ENCODE results near the gene TNFRSF11A. TPM values are rescaled to one million over a fixed set of nuclear protein-coding genes. Genes with fewer than 3 reads are reported as not detected.
A peak's percentile ranks its signal among the peaks of the same experiment; 100 is the strongest.

The TNFRSF11A gene
- total RNA-seq, 1 donor, result not detected

GRCh38 chr18:62426191-62426488 lies 101.0 kb downstream of the TNFRSF11A start:
- no peak for TF ChIP-seq CTCF (IDR thresholded peaks at IDR 0.05; ENCODE audit: insufficient read depth, low read depth, low read length)
- H3K4me3 ChIP-seq (ENCODE audit: low read depth, low read length), result no peak overlapping the region
- DNase-seq (ENCODE audit: low read depth), result no peak

GRCh38 chr18:62432176-62432575 lies 107.1 kb downstream of the TNFRSF11A start:
- no peak overlapping the region for H3K4me3 ChIP-seq (ENCODE audit: low read depth, low read length)
- DNase-seq (ENCODE audit: low read depth), result no peak
- no peak for TF ChIP-seq CTCF (IDR thresholded peaks at IDR 0.05; ENCODE audit: insufficient read depth, low read depth, low read length)

- no peak overlapping the region for H3K4me3 ChIP-seq (ENCODE audit: low read depth, low read length)
- TF ChIP-seq CTCF (IDR thresholded peaks at IDR 0.05; ENCODE audit: insufficient read depth, low read depth, low read length), result no peak
- peak; percentile 28 for DNase-seq (ENCODE audit: low read depth)
These were observed 109.7 kb downstream of the TNFRSF11A start for GRCh38 chr18:62434798-62435197.

- TF ChIP-seq CTCF (IDR thresholded peaks at IDR 0.05; ENCODE audit: insufficient read depth, low read depth, low read length), result no peak
- no peak for DNase-seq (ENCODE audit: low read depth)
- no peak overlapping the region for H3K4me3 ChIP-seq (ENCODE audit: low read depth, low read length)
These were observed 110.4 kb downstream of the TNFRSF11A start for GRCh38 chr18:62435435-62436031.

- no peak for DNase-seq (ENCODE audit: low read depth)
- no peak overlapping the region for H3K4me3 ChIP-seq (ENCODE audit: low read depth, low read length)
- no peak for TF ChIP-seq CTCF (IDR thresholded peaks at IDR 0.05; ENCODE audit: insufficient read depth, low read depth, low read length)
These were observed 111.6 kb downstream of the TNFRSF11A start for GRCh38 chr18:62436636-62437234.

GRCh38 chr18:62437235-62438017 lies 112.3 kb downstream of the TNFRSF11A start:
- TF ChIP-seq CTCF (IDR thresholded peaks at IDR 0.05; ENCODE audit: insufficient read depth, low read depth, low read length), result no peak
- H3K4me3 ChIP-seq (ENCODE audit: low read depth, low read length), result no peak overlapping the region
- peak; percentile 85 for DNase-seq (ENCODE audit: low read depth)
